GM12878 (cell line): Measurements from ENCODE around the gene CUL4A.

Source experiments
- CTCF ChIP-seq, 3 experiments: IDR thresholded peaks in 2 of 3; conservative IDR thresholded peaks in 1 of 3; 2 replicates each; pipeline ENCODE4 v1.5.1; 2011; ENCODE audit warnings: low read depth in 3 of 3, low read length in 3 of 3, mild to moderate bottlenecking in 3 of 3, control low read depth in 2 of 3, moderate library complexity in 2 of 3, inconsistent platforms in 1 of 3, mixed read lengths in 1 of 3; ENCODE audit not compliant: control insufficient read depth in 2 of 3, insufficient read depth in 1 of 3; ENCODE audit errors: extremely low read depth in 1 of 3
- ELK1 ChIP-seq: IDR thresholded peaks from 2 replicates; pipeline ENCODE4 v1.6.1; 2012; ENCODE audit warnings: low read depth, low read length, improper control_type of control experiment
- MAX ChIP-seq: IDR thresholded peaks from 2 replicates; pipeline ENCODE4 v1.6.1; 2012; ENCODE audit warnings: low read depth, low read length, improper control_type of control experiment
- MXI1 ChIP-seq: fragments of 150-350 bp; IDR thresholded peaks from 2 replicates; pipeline ENCODE4 v1.6.1; 2011; ENCODE audit warnings: low read depth, mild to moderate bottlenecking, inconsistent platforms, low read length, improper control_type of control experiment
- NRF1 ChIP-seq: conservative IDR thresholded peaks from 2 replicates; pipeline ENCODE4 v1.6.1; 2011; ENCODE audit warnings: mild to moderate bottlenecking, low read depth, low read length, improper control_type of control experiment
- PKNOX1 ChIP-seq: fragments of 450-650 bp; IDR thresholded peaks from 2 replicates; pipeline ENCODE4 v1.6.1; 2016; ENCODE audit warnings: mild to moderate bottlenecking
- POLR2AphosphoS5 ChIP-seq: IDR thresholded peaks from 2 replicates; pipeline ENCODE4 v1.6.1; 2011; ENCODE audit warnings: mild to moderate bottlenecking, low read length, inconsistent platforms
- ZNF384 ChIP-seq: IDR thresholded peaks from 2 replicates; pipeline ENCODE4 v1.6.1; 2012; ENCODE audit warnings: low read depth, mild to moderate bottlenecking, low read length, improper control_type of control experiment, borderline replicate concordance
- ZSCAN29 ChIP-seq: fragments of 450-650 bp; IDR thresholded peaks from 2 replicates; pipeline ENCODE4 v1.6.1; 2017; ENCODE audit warnings: mild to moderate bottlenecking, moderate library complexity

GRCh38 chr13:113274721-113275120, 65.3 kb downstream of the CUL4A start:
- TF ChIP-seq NRF1, result no peak
- TF ChIP-seq PKNOX1, result no peak
- TF ChIP-seq ELK1, result no peak
- TF ChIP-seq POLR2AphosphoS5, result no peak
- TF ChIP-seq MXI1, result no peak
- TF ChIP-seq MAX, result no peak
- no peak for TF ChIP-seq ZSCAN29
- no peak for TF ChIP-seq ZNF384
- TF ChIP-seq CTCF (IDR thresholded peaks at IDR 0.05 in 2 of 3, conservative IDR thresholded peaks at IDR 0.05 in 1 of 3; ENCODE audit: control insufficient read depth in 2 of 3, extremely low read depth in 1 of 3, insufficient read depth in 1 of 3, low read depth in 3 of 3, low read length in 3 of 3), result no peak
